GF-D8 (cell line): ENCODE measurements around the gene PLEKHO1.
"Not testable (repeated sequence)": the region's sequence is repeated elsewhere in the genome, so short reads cannot be mapped to it uniquely, and the experiment has no call there.

Experiments used
- DNase-seq: peaks from one replicate; lab custom pipeline; 2025; lab: John Stamatoyannopoulos, UW

The PLEKHO1 gene

DNA sequence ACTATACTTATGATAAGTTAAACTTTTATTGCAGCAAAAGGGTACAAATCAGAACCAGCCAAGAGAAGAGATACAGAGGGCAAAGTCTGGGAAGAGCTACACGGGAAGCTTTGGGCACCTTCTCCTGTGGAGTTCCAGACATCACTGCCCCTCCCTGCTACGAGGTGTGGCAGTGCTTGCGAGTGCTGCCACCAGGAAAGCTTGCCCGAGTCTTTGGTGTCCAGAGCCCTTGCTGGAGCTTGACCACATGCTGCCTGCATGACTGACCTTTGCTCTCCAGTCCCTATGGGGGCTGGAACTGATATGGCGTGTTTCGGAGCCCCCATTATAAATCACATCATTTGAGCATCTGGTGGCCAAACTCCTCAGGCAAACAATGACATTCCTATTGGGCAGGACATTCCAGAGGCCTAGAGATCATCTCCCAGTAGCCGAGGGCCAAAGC, 23.4 kb downstream of the PLEKHO1 start:
- DNase-seq: no peak

DNA sequence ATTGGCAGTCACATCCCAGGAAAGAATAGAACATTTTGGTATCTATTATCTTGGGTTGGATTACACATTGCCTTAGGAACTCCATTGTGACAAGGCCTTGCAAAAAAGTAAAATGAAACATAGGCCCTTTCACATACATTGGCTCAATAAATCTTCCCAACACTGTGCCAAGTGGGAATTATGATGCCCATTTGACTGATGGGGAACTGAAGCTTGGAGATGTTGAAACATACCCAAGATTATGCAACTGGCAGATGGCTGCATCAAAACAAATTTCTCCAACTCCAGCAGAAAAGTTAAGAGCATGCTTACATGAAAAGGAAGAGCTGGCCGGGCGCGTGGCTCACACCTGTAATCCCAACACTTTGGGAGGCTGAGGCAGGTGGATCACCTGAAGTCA, 26.9 kb downstream of the PLEKHO1 start:
- DNase-seq: no peak

DNA sequence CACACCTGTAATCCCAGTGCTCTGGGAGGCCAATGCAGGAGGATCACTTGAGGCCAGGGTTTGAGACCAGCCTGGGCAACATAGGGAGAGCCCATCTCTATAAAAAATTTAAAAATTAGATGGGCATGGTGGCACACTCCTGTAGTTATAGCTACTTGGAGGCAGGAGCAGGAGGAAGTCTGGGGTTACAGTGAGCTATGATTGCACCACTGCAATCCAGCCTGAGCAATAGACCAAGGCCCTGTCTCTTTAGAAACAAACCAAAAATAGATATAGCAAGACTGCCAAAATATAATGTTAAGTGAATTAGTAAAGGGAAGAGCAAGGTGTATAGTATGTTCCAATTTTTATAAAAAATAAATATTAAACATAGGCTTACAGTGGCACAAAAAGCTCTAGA, 28.8 kb downstream of the PLEKHO1 start:
- DNase-seq: peak; percentile 48

DNA sequence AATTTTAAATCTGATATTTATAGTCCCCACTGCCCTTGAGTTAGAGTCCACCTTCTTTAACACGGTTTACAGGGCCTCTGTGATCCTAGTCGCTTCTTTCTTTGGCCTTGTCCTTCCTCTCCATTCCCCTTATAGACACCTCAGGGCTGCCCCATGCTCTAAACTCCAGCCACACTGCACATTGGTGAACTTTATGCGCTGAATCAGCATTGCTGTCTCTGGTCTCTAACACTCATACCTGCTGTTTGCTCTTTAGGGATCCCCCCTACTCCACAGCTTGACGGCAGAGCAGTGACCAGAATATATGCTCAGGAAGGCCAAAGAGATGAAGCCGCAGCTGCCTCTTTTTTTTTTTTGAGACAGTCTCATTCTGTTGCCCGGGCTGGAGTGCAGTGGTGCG, 30.2 kb downstream of the PLEKHO1 start:
- DNase-seq: no peak

DNA sequence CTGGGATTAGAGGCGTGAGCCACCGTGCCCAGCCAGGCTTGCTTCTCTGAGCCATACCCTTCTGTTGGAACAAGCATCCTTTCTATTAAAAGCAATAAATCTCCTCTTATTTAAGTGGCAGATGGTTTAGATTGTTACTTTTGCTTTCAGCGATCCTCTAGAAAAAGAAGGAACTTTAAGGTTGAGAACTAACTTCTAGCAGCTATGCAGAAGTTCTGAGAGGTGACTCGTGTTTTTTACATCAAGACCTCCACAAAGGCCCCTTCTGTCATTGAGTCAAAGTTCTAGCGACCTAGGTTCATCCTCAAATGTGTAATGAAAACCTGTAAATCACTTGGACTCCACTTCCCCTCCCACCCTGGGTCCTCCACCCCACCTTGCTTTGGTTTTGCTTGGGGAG, 30.8 kb downstream of the PLEKHO1 start:
- no peak for DNase-seq

DNA sequence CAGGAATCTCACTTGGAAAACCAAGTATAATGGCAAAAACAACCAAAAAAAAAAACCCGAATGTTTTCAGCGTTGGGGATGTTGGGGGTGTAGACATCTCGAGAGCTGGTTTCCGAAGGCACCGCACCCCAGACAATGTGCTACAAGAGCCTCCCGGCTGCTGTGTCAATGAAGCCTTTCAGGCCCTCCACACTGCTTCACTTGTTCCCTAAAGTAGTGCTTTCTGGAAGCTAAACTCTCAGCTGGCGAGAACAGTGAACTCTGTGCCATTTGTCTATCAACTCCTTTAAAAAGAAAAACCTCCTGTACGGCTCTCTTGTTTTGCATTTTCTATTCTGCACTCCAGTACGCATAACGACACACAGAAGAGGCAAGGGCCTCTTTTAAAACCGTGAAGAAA, 32.5 kb downstream of the PLEKHO1 start:
- no peak for DNase-seq

DNA sequence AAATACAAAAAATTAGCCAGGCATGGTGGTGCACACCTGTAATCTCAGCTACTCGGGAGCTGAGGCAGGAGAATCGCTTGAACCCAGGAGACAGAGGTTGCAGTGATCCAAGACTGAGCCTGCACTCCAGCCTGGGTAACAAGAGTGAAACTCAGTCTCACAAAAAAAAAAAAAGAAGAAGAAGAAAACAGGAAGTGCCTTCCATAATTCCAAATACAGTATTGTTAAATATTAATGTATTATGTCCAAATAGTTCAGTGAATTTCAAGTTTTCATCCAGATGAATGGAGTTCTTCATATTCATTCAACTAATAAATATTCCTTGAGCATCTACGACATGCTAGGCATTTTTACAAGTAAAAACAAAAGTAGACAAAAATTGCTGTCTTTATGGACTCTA, 33.3 kb downstream of the PLEKHO1 start:
- DNase-seq: no peak

DNA sequence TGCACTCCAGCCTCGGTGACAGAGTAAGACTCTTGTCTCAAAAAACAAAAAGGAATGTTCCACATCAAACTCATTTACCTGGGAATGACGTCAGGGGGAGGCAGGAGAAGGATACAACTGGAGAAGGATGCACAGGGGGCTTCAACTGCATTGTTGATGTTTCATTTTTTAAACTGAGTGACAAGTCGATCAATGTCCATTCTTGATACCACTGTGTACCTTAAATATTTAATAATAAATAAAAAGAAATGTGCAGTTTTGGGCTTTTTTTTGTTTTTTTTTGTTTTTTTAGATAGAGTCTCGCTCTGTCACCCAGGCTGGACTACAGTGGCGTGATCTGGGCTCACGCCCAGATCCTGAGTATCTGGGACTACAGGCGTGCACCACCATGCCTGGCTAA, 35.8 kb downstream of the PLEKHO1 start:
- DNase-seq: no peak

DNA sequence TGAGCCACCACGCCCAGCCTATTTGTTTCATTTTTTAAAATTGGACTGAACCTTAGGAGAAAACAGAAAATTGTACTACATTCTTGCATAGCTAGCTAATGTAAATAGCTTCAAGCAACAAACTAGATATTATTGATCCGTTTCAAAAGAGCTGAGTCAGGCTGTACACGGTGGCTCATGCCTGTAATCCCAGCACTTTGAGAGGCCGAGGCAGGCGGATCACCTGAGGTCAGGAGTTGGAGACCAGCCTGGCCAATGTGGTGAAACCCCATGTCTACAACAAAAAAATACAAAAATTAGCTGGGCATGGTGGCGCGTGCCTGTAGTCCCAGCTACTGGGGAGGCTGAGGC, 36.7 kb downstream of the PLEKHO1 start:
- DNase-seq: not testable (repeated sequence)

DNA sequence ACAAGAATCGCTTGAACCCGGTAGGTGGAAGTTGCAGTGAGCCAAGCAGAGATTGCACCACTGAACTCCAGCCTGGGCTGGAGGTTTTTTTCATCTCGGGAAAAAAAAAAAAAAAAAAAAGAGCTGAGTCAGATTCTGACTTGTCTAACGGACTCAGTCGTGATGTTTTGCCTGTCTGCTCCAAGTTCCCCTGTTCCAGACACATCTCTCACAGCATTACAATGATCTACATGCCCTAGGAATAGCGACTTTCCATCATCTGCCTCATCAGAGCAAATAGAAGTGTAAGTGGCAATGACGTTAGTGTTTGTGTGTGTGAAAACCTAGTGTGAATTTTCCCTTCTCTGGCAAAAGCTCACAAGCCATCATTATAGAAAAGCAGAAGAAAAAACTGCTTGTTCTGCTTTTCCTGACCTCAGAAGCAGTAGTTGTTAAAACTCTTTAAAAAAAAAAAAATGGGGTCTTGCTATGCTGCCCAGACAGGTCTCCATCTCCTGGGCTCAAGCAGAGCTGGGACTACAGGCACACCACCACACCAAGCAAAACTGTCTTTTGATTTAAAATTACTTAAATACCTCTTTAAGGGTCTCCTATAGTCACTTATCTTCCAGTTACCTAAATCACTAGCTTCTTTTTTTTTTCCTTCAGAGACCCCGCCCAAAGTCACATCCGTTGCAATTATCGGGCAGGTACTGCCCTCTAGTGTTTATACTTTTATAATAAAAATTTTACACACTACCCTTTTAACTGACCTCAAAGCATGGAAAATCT, 37.3 kb downstream of the PLEKHO1 start:
- peak; percentile 48 for DNase-seq

DNA sequence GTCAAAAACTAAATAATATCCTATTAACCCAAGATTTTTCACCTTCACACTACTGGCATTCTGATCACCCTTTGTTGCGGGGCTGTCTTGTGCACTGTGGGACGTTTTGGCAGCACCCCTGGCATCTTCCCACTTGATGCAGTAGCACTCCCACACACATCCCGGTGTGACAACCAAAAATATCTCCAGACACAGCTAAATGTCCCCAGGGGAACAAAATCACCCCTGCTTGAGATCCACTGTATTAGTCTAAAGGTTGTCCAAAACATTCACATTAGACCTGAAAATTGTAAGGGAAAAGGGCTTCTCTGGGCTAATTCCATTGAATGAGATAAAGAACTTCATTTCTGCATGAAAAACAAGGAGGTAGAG, 37.8 kb downstream of the PLEKHO1 start:
- DNase-seq: no peak

DNA sequence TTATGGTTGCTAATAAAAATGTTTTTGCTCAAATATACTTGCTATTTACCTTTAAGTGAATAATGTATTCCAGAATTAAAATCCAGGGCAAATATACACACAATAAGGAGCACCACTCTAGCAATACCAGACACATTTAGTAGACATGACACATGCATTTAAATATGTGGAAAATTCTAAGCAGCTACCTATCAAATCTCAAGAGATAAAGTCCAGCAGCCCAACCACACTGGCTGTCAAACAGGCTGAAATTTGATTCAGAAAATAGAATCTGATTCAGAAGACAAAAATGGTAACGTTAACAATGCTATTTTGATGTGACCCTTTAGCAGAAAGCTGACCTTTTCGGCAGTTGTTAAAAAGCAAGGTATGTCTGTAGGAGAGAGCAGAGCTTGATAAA, 42.3 kb downstream of the PLEKHO1 start:
- no peak for DNase-seq

DNA sequence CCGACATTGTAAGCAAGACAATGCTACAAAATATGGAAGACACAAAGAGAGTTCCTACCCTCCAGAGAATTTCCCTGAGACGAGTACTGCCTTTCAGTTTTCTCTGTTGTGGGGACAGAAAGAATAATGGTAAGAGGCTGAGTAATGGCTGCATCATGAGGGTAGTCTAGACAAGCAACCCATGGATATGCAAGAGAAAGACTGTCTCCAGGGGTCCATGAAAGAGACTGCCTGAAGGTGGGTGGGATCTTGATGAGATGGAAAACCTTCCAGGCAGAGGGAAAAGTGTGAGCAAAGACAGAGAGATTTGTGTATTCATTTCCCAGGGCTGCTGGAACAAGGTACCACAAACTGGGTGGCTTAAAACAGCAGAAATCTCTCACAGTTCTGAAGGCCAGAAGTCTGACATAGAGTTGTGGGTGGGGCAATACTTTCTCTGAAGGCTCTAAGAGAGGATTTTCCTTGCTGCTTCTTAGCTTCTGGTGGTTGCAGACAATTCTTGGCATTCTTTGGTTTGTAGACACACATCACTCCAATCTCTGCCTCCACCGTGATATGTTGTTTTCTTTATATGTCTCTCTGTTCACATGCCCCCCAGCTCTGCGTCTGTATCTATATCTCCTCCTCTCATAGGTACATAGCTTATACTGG, 44.8 kb downstream of the PLEKHO1 start:
- DNase-seq: no peak

DNA sequence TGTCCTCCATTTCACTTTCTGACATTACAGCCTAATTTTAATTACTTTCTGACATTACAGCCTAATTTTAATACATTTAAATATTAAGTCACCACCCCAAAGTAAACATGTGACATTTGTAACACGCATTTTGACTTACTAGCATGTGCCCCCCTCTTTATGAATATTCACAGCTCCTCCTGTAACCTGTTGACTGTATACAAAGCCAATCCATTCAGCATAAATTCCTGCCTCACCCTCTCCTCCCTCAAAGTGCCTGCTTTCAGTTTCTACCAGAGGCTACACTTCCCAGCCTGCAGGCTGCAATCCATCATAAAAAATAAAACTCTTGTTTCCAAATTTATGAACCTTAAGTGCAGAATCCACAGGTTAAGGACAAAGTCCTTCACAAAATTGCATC, 46.7 kb downstream of the PLEKHO1 start:
- no peak for DNase-seq

DNA sequence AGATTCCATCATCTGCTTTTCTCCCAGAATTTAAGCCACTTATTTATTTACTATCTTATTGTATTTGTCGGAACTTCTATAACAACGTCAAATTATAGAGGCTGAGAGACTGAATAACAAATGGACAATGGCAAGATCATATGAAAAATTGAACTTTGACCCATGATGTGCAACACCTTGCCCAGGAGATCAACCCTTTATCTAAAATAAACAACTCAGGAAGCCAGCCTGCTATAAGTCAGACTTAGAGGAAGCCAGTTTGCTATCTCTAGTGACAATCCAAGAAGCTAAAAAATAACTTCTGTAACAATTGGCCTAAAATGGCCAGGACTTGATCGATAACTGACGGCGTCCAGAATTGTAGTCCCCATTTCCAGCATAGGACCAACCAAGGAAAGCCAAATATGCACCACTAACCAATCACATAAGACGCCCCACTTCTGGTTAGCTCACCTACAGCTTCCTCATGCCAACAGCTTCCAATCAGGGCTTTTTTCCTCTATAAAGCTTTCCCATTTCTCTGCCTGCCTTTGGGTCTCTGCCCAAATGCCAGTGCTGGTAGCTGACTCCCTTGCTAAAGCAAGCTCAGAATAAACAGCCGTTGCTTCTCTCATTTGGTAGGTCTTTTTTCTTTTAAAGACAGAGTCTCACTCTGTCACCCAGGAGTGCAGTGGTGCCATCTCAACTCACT, 57.7 kb downstream of the PLEKHO1 start:
- DNase-seq: no peak

DNA sequence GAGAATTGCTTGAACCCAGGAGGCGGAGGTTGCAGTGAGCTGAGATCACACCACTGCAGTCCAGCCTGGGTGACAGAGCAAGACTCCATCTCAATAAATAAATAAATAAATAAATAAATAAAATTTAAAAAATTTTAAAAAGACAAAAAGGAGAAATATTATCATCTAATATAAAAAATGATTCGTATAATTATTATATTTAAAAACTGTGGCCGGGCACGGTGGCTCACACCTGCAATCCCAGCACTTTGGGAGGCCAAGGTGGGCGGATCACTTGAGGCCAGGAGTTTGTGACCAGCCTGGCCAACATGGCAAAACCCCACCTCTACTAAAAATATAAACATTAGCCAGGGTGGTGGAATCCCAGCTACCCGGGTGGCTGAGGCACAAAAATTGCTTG, 58.7 kb downstream of the PLEKHO1 start:
- DNase-seq: not testable (repeated sequence)
